BLaER1 (cell line): ENCODE data around the gene DHX15.

ENCODE experiments used
- H3K27ac ChIP-seq: shearing (Covaris generic); formaldehyde crosslinking; 2 replicates; pipeline ENCODE4 v1.8.1; 2022
- H3K27me3 ChIP-seq: shearing (Covaris generic); formaldehyde crosslinking; 2 replicates; pipeline ENCODE4 v1.8.1; 2022
- H3K36me3 ChIP-seq: shearing (Covaris generic); formaldehyde crosslinking; 2 replicates; pipeline ENCODE4 v1.8.1; 2022
- H3K4me1 ChIP-seq: shearing (Covaris generic); formaldehyde crosslinking; 2 replicates; pipeline ENCODE4 v1.8.1; 2022
- H3K4me2 ChIP-seq: shearing (Covaris generic); formaldehyde crosslinking; 2 replicates; pipeline ENCODE4 v1.8.1; 2022
- H3K4me3 ChIP-seq: shearing (Covaris generic); formaldehyde crosslinking; 2 replicates; pipeline ENCODE4 v1.8.1; 2022
- H3K9ac ChIP-seq: shearing (Covaris generic); formaldehyde crosslinking; 2 replicates; pipeline ENCODE4 v1.8.1; 2022
- H3K9me3 ChIP-seq: shearing (Covaris generic); formaldehyde crosslinking; 2 replicates; pipeline ENCODE4 v1.8.1; 2022
- H4K20me1 ChIP-seq: shearing (Covaris generic); formaldehyde crosslinking; 2 replicates; pipeline ENCODE4 v1.8.1; 2022
- Cebpa-rat ChIP-seq: shearing (Covaris generic); IDR thresholded peaks from 2 replicates; pipeline ENCODE4 v1.8.1; 2022

Gene DHX15

GRCh38 chr4:24607334-24607733 is 23.0 kb upstream of the DHX15 start:
- no peaks in the 10 kb centered on the region for H3K4me1 ChIP-seq
- H3K4me3 ChIP-seq, result no peak overlapping the region
- H3K27ac ChIP-seq, result no peak overlapping the region
- H3K36me3 ChIP-seq, result no peaks in the 10 kb centered on the region
- H4K20me1 ChIP-seq, result no peaks in the 10 kb centered on the region
- no peaks in the 10 kb centered on the region for H3K27me3 ChIP-seq
- H3K9me3 ChIP-seq, result no peaks in the 10 kb centered on the region
- no peak overlapping the region for H3K4me2 ChIP-seq
- no peak for TF ChIP-seq Cebpa-rat
- no peak overlapping the region for H3K9ac ChIP-seq

- Histone ChIP-seq H3K4me2 (no peak overlapping the region), H3K4me3 (no peak overlapping the region), H3K27ac (no peak overlapping the region), H3K27me3 (no peaks in the 10 kb centered on the region), H3K9me3 (no peaks in the 10 kb centered on the region; the same call in none of the 2 replicates), H3K4me1 (no peaks in the 10 kb centered on the region), H3K9ac (no peak overlapping the region), H4K20me1 (no peaks in the 10 kb centered on the region), H3K36me3 (no peaks in the 10 kb centered on the region)
- TF ChIP-seq Cebpa-rat, result no peak
Observed at GRCh38 chr4:24605216-24605615, 20.9 kb upstream of the DHX15 start.

DNA sequence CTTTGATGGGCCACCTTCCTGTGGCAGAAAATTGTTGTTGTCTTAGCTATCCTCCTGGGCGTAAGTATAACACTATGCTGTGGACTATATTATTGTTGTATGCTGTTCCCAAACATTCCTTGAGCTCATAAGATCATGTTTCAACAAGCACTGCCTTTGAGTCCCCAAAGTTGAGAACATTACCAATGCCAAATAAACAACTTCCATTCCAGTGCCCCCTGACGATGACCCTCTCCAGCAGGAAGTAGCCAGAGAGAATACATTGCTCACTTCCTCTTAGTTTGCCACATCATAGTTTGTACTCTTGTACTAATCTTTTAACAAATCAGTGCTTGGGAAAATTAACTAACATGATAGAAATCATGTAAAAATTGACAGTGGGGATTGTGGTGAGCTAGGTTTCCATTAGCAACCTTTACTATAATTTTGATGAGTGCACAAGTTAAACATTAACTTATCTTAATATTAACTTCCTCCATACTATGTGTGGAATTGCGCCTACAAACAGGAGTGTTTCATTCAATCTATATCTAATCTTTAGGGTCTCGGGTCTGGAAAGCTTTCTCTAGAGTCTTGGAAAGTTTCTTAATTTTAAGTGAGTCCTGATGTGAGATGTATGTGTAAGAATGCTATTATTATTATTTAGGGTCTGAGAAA is 20.3 kb upstream of the DHX15 start:
- Histone ChIP-seq H3K4me3 (no peak overlapping the region), H3K27ac (no peak overlapping the region), H3K36me3 (no peaks in the 10 kb centered on the region), H3K4me2 (no peak overlapping the region), H3K9ac (no peak overlapping the region), H3K27me3 (no peaks in the 10 kb centered on the region), H3K9me3 (peaks cover 5% of the 10 kb centered on the region), H3K4me1 (no peaks in the 10 kb centered on the region), H4K20me1 (no peaks in the 10 kb centered on the region)
- no peak for TF ChIP-seq Cebpa-rat

GRCh38 chr4:24603343-24603742 is 19.0 kb upstream of the DHX15 start:
- H3K36me3 ChIP-seq, result no peaks in the 10 kb centered on the region
- H3K9me3 ChIP-seq, result peaks cover 17% of the 10 kb centered on the region
- H3K4me3 ChIP-seq, result no peak overlapping the region
- H3K9ac ChIP-seq, result no peak overlapping the region
- H3K27ac ChIP-seq, result no peak overlapping the region
- H3K4me1 ChIP-seq, result no peaks in the 10 kb centered on the region
- no peaks in the 10 kb centered on the region for H3K27me3 ChIP-seq
- no peak overlapping the region for H3K4me2 ChIP-seq
- TF ChIP-seq Cebpa-rat, result no peak
- H4K20me1 ChIP-seq, result no peaks in the 10 kb centered on the region

GRCh38 chr4:24601121-24601520 is 16.8 kb upstream of the DHX15 start:
- H3K9ac ChIP-seq, result no peak overlapping the region
- no peaks in the 10 kb centered on the region for H3K4me1 ChIP-seq
- no peak overlapping the region for H3K4me2 ChIP-seq
- no peaks in the 10 kb centered on the region for H4K20me1 ChIP-seq
- H3K27me3 ChIP-seq, result no peaks in the 10 kb centered on the region
- no peaks in the 10 kb centered on the region for H3K36me3 ChIP-seq
- TF ChIP-seq Cebpa-rat, result no peak
- peaks cover 25% of the 10 kb centered on the region for H3K9me3 ChIP-seq
- H3K27ac ChIP-seq, result no peak overlapping the region
- H3K4me3 ChIP-seq, result no peak overlapping the region

GRCh38 chr4:24599275-24599674 is 14.9 kb upstream of the DHX15 start:
- no peaks in the 10 kb centered on the region for H3K27me3 ChIP-seq
- no peak overlapping the region for H3K9ac ChIP-seq
- no peak for TF ChIP-seq Cebpa-rat
- no peak overlapping the region for H3K4me3 ChIP-seq
- no peaks in the 10 kb centered on the region for H3K36me3 ChIP-seq
- H3K9me3 ChIP-seq, result peaks cover 25% of the 10 kb centered on the region
- peaks cover 7% of the 10 kb centered on the region for H3K4me1 ChIP-seq
- H3K4me2 ChIP-seq, result no peak overlapping the region
- no peak overlapping the region for H3K27ac ChIP-seq
- H4K20me1 ChIP-seq, result no peaks in the 10 kb centered on the region

- no peak overlapping the region for H3K9ac ChIP-seq
Observed at GRCh38 chr4:24598025-24598424, 13.7 kb upstream of the DHX15 start.

DNA sequence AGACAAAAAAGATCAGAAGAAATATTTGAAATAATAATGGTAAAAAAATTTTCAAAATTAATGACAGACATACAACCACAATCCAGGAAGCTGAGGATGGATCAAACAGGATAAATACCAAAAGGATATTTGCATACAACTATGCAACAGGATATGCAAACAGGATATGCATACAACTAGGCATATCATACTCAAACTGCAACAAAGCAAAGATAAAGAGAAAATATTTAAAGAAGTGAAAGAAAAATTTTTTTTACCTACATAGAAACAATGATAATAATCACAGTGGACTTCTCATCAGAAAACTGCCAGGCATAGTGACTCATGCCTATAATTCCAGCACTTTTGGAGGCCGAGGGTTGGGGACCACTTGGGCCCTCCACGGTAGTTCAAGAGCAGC is 11.3 kb upstream of the DHX15 start:
- H3K27ac ChIP-seq, result no peak overlapping the region
- H3K9ac ChIP-seq, result no peak overlapping the region
- peaks cover 45% of the 10 kb centered on the region for H3K9me3 ChIP-seq
- no peak overlapping the region for H3K4me3 ChIP-seq
- no peaks in the 10 kb centered on the region for H3K36me3 ChIP-seq
- no peak for TF ChIP-seq Cebpa-rat
- H3K27me3 ChIP-seq, result no peaks in the 10 kb centered on the region
- no peaks in the 10 kb centered on the region for H4K20me1 ChIP-seq
- H3K4me2 ChIP-seq, result no peak overlapping the region
- H3K4me1 ChIP-seq, result peaks cover 7% of the 10 kb centered on the region

More at GRCh38 chr4:24598025-24598424, 13.7 kb upstream of the DHX15 start:
- H3K4me2 ChIP-seq, result no peak overlapping the region
- H3K36me3 ChIP-seq, result no peaks in the 10 kb centered on the region
- no peaks in the 10 kb centered on the region for H4K20me1 ChIP-seq
- H3K4me1 ChIP-seq, result peaks cover 7% of the 10 kb centered on the region
- no peak for TF ChIP-seq Cebpa-rat
- no peaks in the 10 kb centered on the region for H3K27me3 ChIP-seq
- H3K9me3 ChIP-seq, result peaks cover 25% of the 10 kb centered on the region
- H3K4me3 ChIP-seq, result no peak overlapping the region
- H3K27ac ChIP-seq, result no peak overlapping the region

DNA sequence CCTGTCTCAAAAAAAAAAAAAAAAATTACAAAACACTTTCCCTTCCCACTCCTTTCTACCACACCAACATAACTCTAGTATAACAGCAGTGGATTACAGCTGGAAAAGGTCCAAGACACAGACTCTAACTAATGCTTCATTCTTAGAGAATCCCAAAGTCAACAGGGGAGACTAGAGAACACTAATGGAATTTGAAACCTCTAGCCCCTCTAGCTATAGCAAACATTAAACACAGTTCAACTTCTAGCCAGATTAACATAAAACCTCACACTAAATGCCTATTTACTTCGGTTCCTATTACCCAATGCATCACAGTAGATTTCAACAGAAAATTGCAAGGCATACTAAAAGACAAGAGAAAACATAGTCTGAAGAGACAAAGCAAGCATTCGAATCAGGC is 10.5 kb upstream of the DHX15 start:
- TF ChIP-seq Cebpa-rat, result no peak
- no peaks in the 10 kb centered on the region for H4K20me1 ChIP-seq
- H3K36me3 ChIP-seq, result no peaks in the 10 kb centered on the region
- H3K27ac ChIP-seq, result no peak overlapping the region
- H3K4me3 ChIP-seq, result no peak overlapping the region
- peaks cover 7% of the 10 kb centered on the region for H3K4me1 ChIP-seq
- peaks cover 50% of the 10 kb centered on the region for H3K9me3 ChIP-seq
- H3K27me3 ChIP-seq, result no peaks in the 10 kb centered on the region
- no peak overlapping the region for H3K4me2 ChIP-seq
- no peak overlapping the region for H3K9ac ChIP-seq

GRCh38 chr4:24589448-24589847 is 5.1 kb upstream of the DHX15 start:
- Histone ChIP-seq H3K27me3 (no peaks in the 10 kb centered on the region), H3K36me3 (no peaks in the 10 kb centered on the region), H3K4me2 (no peak overlapping the region), H3K4me1 (peaks cover 9% of the 10 kb centered on the region; the same call in 1 of the 2 replicates), H3K9me3 (peaks cover 38% of the 10 kb centered on the region), H3K27ac (no peak overlapping the region), H4K20me1 (no peaks in the 10 kb centered on the region), H3K4me3 (no peak overlapping the region), H3K9ac (no peak overlapping the region)
- no peak for TF ChIP-seq Cebpa-rat
